Measurements from ENCODE around the gene ADGRG4.

Gene ADGRG4

GRCh38 chrX:136304493-136304892 lies 3.7 kb downstream of the ADGRG4 start:
- no peak for DNase-seq (ENCODE audit: low read depth)

- no peak for DNase-seq (ENCODE audit: low read depth)
Measured at GRCh38 chrX:136306182-136306581, 5.4 kb downstream of the ADGRG4 start.

- no peak for DNase-seq (ENCODE audit: low read depth)
Measured at GRCh38 chrX:136307471-136307870, 6.7 kb downstream of the ADGRG4 start.

GRCh38 chrX:136310411-136310810 lies 9.6 kb downstream of the ADGRG4 start:
- DNase-seq (ENCODE audit: low read depth), result no peak

GRCh38 chrX:136318156-136318555 lies 17.4 kb downstream of the ADGRG4 start:
- DNase-seq (ENCODE audit: low read depth), result no peak

- DNase-seq (ENCODE audit: low read depth), result no peak
Measured at GRCh38 chrX:136318895-136319597, 18.3 kb downstream of the ADGRG4 start.

GRCh38 chrX:136319600-136319999 lies 18.8 kb downstream of the ADGRG4 start:
- no peak for DNase-seq (ENCODE audit: low read depth)

GRCh38 chrX:136321532-136321931 lies 20.8 kb downstream of the ADGRG4 start:
- DNase-seq (ENCODE audit: low read depth), result no peak

- no peak for DNase-seq (ENCODE audit: low read depth)
Measured at GRCh38 chrX:136322064-136322463, 21.3 kb downstream of the ADGRG4 start.

- DNase-seq (ENCODE audit: low read depth), result no peak
Measured at GRCh38 chrX:136325377-136325776, 24.6 kb downstream of the ADGRG4 start.

- DNase-seq (ENCODE audit: low read depth), result no peak
Measured at GRCh38 chrX:136328933-136329332, 28.2 kb downstream of the ADGRG4 start.

GRCh38 chrX:136336623-136337022 lies 35.9 kb downstream of the ADGRG4 start:
- no peak for DNase-seq (ENCODE audit: low read depth)

GRCh38 chrX:136339702-136340101 lies 38.9 kb downstream of the ADGRG4 start:
- DNase-seq (ENCODE audit: low read depth), result no peak

GRCh38 chrX:136344320-136344719 lies 43.6 kb downstream of the ADGRG4 start:
- no peak for DNase-seq (ENCODE audit: low read depth)

GRCh38 chrX:136346506-136346905 lies 45.7 kb downstream of the ADGRG4 start:
- DNase-seq (ENCODE audit: low read depth), result no peak

- no peak for DNase-seq (ENCODE audit: low read depth)
Measured at GRCh38 chrX:136347706-136348105, 46.9 kb downstream of the ADGRG4 start.

GRCh38 chrX:136353526-136354093 lies 52.8 kb downstream of the ADGRG4 start:
- no peak for DNase-seq (ENCODE audit: low read depth)

GRCh38 chrX:136354201-136354600 lies 53.4 kb downstream of the ADGRG4 start:
- no peak for DNase-seq (ENCODE audit: low read depth)

GRCh38 chrX:136369377-136369776 lies 68.6 kb downstream of the ADGRG4 start:
- no peak for DNase-seq (ENCODE audit: low read depth)

GRCh38 chrX:136376713-136377112 lies 76.0 kb downstream of the ADGRG4 start:
- DNase-seq (ENCODE audit: low read depth), result no peak

GRCh38 chrX:136380010-136380769 lies 79.4 kb downstream of the ADGRG4 start:
- DNase-seq (ENCODE audit: low read depth), result no peak

GRCh38 chrX:136386173-136386572 lies 85.4 kb downstream of the ADGRG4 start:
- DNase-seq (ENCODE audit: low read depth), result no peak

- DNase-seq (ENCODE audit: low read depth), result no peak
Measured at GRCh38 chrX:136386826-136387225, 86.1 kb downstream of the ADGRG4 start.
